HEK293 (cell line): ENCODE measurements around the gene ST6GAL1.

Experiments used
- CTCF ChIA-PET: fragments of 350-600 bp; formaldehyde crosslinking; extraction: SDS; loops from one replicate; lab custom pipeline; 2021; ENCODE audit warnings: antibody characterized with exemption; lab: Yijun Ruan, JAX
- POLR2A ChIA-PET: fragments of 300-600 bp; formaldehyde crosslinking; extraction: SDS; loops from one replicate; lab custom pipeline; 2020; ENCODE audit warnings: antibody characterized with exemption, inconsistent platforms; lab: Yijun Ruan, JAX
- H3K27ac ChIP-seq: fragments of 200-500 bp; sonication (Bioruptor generic); 2 replicates; pipeline ENCODE4 v1.5.1; 2014; ENCODE audit warnings: low read depth, low read length, control low read depth, inconsistent platforms; ENCODE audit errors: extremely low read depth
- H3K36me3 ChIP-seq, 2 experiments: fragments of 200-500 bp in 1 of 2; sonication (Bioruptor generic) in 1 of 2; 1 replicate in 1 of 2; 2 replicates in 1 of 2; pipeline ENCODE4 v1.5.1; 2014 to 2017; ENCODE audit warnings: inconsistent platforms in 2 of 2, low read length in 2 of 2; ENCODE audit not compliant: control insufficient read depth in 2 of 2, insufficient read depth in 1 of 2
- H3K4me1 ChIP-seq: fragments of 200-500 bp; sonication (Bioruptor generic); 2 replicates; pipeline ENCODE4 v1.5.1; 2014; ENCODE audit warnings: mild to moderate bottlenecking, low read length, inconsistent platforms; ENCODE audit not compliant: control insufficient read depth, insufficient read depth
- H3K4me3 ChIP-seq: 2 replicates; pipeline ENCODE4 v1.5.1; 2011; ENCODE audit warnings: low read depth, mild to moderate bottlenecking, control low read depth, low read length, moderate library complexity
- H3K9me3 ChIP-seq: fragments of 200-500 bp; sonication (Bioruptor generic); 2 replicates; pipeline ENCODE4 v1.5.1; 2014; ENCODE audit warnings: low read depth, low read length, inconsistent platforms; ENCODE audit not compliant: control insufficient read depth, insufficient read depth
- BCL11A ChIP-seq: fragments of 450-650 bp; formaldehyde crosslinking; IDR thresholded peaks from 2 replicates; pipeline ENCODE4 v1.5.1; 2016; ENCODE audit warnings: low read depth, missing biosample characterization, missing genetic modification characterization
- GFI1B ChIP-seq: fragments of 450-650 bp; formaldehyde crosslinking; IDR thresholded peaks from 2 replicates; pipeline ENCODE4 v1.5.1; 2016; ENCODE audit warnings: missing biosample characterization, missing genetic modification characterization
- KLF1 ChIP-seq: fragments of 450-650 bp; formaldehyde crosslinking; IDR thresholded peaks from 2 replicates; pipeline ENCODE4 v1.5.1; 2016; ENCODE audit warnings: missing biosample characterization, missing genetic modification characterization
- REPIN1 ChIP-seq: fragments of 450-650 bp; formaldehyde crosslinking; IDR thresholded peaks from 2 replicates; pipeline ENCODE4 v1.5.1; 2017; ENCODE audit warnings: missing biosample characterization, missing genetic modification characterization, low read depth
- SP2 ChIP-seq: fragments of 450-650 bp; formaldehyde crosslinking; IDR thresholded peaks from 2 replicates; pipeline ENCODE4 v1.5.1; 2016; ENCODE audit warnings: missing biosample characterization, missing genetic modification characterization
- SP3 ChIP-seq: fragments of 450-650 bp; formaldehyde crosslinking; IDR thresholded peaks from 2 replicates; pipeline ENCODE4 v1.5.1; 2016; ENCODE audit warnings: missing biosample characterization, missing genetic modification characterization
- TRIM28 ChIP-seq: IDR thresholded peaks from 2 replicates; pipeline ENCODE4 v1.6.1; 2011; ENCODE audit warnings: low read length, control low read depth, borderline replicate concordance
- ZFHX2 ChIP-seq: fragments of 450-650 bp; formaldehyde crosslinking; conservative IDR thresholded peaks from 2 replicates; pipeline ENCODE4 v1.5.1; 2016; ENCODE audit warnings: missing biosample characterization, missing genetic modification characterization
- ZIC2 ChIP-seq: fragments of 450-650 bp; formaldehyde crosslinking; IDR thresholded peaks from 2 replicates; pipeline ENCODE4 v1.5.1; 2016; ENCODE audit warnings: missing biosample characterization, missing genetic modification characterization
- ZNF146 ChIP-seq: fragments of 450-650 bp; formaldehyde crosslinking; IDR thresholded peaks from 2 replicates; pipeline ENCODE4 v1.5.1; 2016; ENCODE audit warnings: missing biosample characterization, missing genetic modification characterization
- ZNF19 ChIP-seq: fragments of 450-650 bp; formaldehyde crosslinking; IDR thresholded peaks from 2 replicates; pipeline ENCODE4; 2016; ENCODE audit warnings: missing biosample characterization, missing genetic modification characterization, low read depth
- ZNF2 ChIP-seq: fragments of 450-650 bp; formaldehyde crosslinking; IDR thresholded peaks from 2 replicates; pipeline ENCODE4 v1.5.1; 2016; ENCODE audit warnings: missing biosample characterization, missing genetic modification characterization
- ZNF266 ChIP-seq: fragments of 450-650 bp; formaldehyde crosslinking; IDR thresholded peaks from 2 replicates; pipeline ENCODE4 v1.5.1; 2016; ENCODE audit warnings: missing biosample characterization, missing genetic modification characterization, low read depth
- ZNF404 ChIP-seq: fragments of 450-650 bp; formaldehyde crosslinking; IDR thresholded peaks from 2 replicates; pipeline ENCODE4 v1.5.1; 2017; ENCODE audit warnings: missing biosample characterization, missing genetic modification characterization
- ZNF426 ChIP-seq: fragments of 450-650 bp; formaldehyde crosslinking; IDR thresholded peaks from 2 replicates; pipeline ENCODE4 v1.5.1; 2017; ENCODE audit warnings: missing biosample characterization, missing genetic modification characterization, mild to moderate bottlenecking, inconsistent platforms, moderate library complexity
- ZNF473 ChIP-seq: fragments of 450-650 bp; formaldehyde crosslinking; IDR thresholded peaks from 2 replicates; pipeline ENCODE4 v1.5.1; 2017; ENCODE audit warnings: missing biosample characterization, missing genetic modification characterization
- ZNF488 ChIP-seq: fragments of 450-650 bp; formaldehyde crosslinking; IDR thresholded peaks from 2 replicates; pipeline ENCODE4 v1.5.1; 2016; ENCODE audit warnings: missing biosample characterization, missing genetic modification characterization
- ZNF544 ChIP-seq: fragments of 450-650 bp; formaldehyde crosslinking; IDR thresholded peaks from 2 replicates; pipeline ENCODE4 v1.5.0; 2017; ENCODE audit warnings: missing biosample characterization, missing genetic modification characterization
- ZNF792 ChIP-seq: fragments of 450-650 bp; formaldehyde crosslinking; IDR thresholded peaks from 2 replicates; pipeline ENCODE4 v1.5.1; 2016; ENCODE audit warnings: missing biosample characterization, missing genetic modification characterization
- ZSCAN16 ChIP-seq: fragments of 450-650 bp; formaldehyde crosslinking; IDR thresholded peaks from 2 replicates; pipeline ENCODE4 v1.5.1; 2016; ENCODE audit warnings: missing biosample characterization, missing genetic modification characterization
- TF ChIP-seq, protein P1 (sequence below): fragments of 450-650 bp; formaldehyde crosslinking; IDR thresholded peaks from 2 replicates; pipeline ENCODE4 v1.5.1; 2016; ENCODE audit warnings: missing biosample characterization, missing genetic modification characterization
- TF ChIP-seq, protein P2 (sequence below): fragments of 450-650 bp; formaldehyde crosslinking; IDR thresholded peaks from 2 replicates; pipeline ENCODE4 v1.5.1; 2016; ENCODE audit warnings: missing biosample characterization, missing genetic modification characterization

The ST6GAL1 gene

DNA sequence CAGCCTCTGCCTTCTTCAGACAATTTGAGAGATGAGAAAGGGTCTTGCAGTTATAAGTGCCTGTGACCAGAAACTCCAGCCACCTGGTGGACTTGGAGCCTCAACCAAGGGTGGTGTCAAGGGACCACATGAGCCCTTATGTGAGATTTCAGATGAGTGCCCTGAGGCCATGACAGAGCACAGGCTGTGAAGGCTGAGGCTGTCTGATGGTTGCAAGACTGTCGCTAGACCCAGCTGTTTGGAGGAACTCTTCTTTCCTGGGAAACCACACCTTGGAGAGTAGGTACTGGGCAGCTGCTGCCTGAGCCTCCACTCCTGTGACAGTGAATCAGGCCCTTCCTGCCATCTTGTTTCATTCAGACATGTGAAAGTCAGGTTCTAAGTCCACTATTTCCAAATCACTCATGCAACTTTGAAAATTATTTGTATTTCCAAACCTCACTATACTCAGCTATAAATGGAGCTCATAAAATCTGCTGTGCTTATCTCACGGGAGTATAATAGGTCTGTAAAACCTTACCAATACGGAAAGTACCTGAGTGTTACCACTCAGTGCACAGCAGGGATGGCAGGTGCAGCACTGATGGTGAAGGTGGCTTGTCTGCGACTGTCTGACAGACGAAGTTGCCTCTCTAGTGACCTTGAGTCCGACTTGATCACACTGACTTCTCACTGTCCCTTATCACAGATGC lies 109.5 kb downstream of the ST6GAL1 start:
- ChIA-PET POLR2A (no interaction called here), CTCF (no interaction called here)
- Histone ChIP-seq H3K9me3 (no peaks in the 10 kb centered on the region), H3K27ac (no peak overlapping the region)
- no peak for TF ChIP-seq ZFHX2 (tag by site-specific recombination)
- TF ChIP-seq ZNF2: no peak
- TF ChIP-seq BCL11A (tag by site-specific recombination): no peak
- TF ChIP-seq ZNF404 (tag by site-specific recombination): no peak
- no peak for TF ChIP-seq ZNF266 (tag by site-specific recombination)
- TF ChIP-seq ZNF146 (tag by site-specific recombination): no peak
- TF ChIP-seq ZNF19 (tag by site-specific recombination): no peak
- TF ChIP-seq TRIM28: no peak
- TF ChIP-seq ZNF473 (tag by site-specific recombination): no peak
- TF ChIP-seq SP2 (tag by site-specific recombination): no peak
- no peak for TF ChIP-seq ZNF792 (tag by site-specific recombination)
- no peak for TF ChIP-seq ZNF426 (tag by site-specific recombination)
- no peak for TF ChIP-seq ZIC2
- TF ChIP-seq, all 188 proteins: peak for 0
- no peaks in the 10 kb centered on the region for H3K4me1 ChIP-seq
- H3K4me3 ChIP-seq: no peak overlapping the region
- H3K36me3 ChIP-seq: peaks cover 0 to 3% of the 10 kb centered on the region in 2 experiments; a peak in 1 of 3 replicates

- no peak overlapping the region for H3K27ac ChIP-seq
- no peak overlapping the region for H3K4me3 ChIP-seq
- no peaks in the 10 kb centered on the region for H3K4me1 ChIP-seq
- TF ChIP-seq ZNF544 (tag by site-specific recombination): no peak
- no peak for TF ChIP-seq ZNF488 (tag by site-specific recombination)
- TF ChIP-seq, protein P1, sequence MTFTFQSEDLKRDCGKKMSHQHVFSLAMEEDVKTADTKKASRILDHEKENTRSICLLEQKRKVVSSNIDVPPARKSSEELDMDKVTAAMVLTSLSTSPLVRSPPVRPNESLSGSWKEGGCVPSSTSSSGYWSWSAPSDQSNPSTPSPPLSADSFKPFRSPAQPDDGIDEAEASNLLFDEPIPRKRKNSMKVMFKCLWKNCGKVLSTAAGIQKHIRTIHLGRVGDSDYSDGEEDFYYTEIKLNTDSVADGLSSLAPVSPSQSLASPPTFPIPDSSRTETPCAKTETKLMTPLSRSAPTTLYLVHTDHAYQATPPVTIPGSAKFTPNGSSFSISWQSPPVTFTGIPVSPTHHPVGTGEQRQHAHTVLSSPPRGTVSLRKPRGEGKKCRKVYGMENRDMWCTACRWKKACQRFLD: no peak
- no peak for TF ChIP-seq ZSCAN16 (tag by site-specific recombination)
- TF ChIP-seq GFI1B (tag by site-specific recombination): no peak
- no peak for TF ChIP-seq SP3
- no peak for TF ChIP-seq KLF1 (tag by site-specific recombination)
- no peak for TF ChIP-seq REPIN1
- no peak for TF ChIP-seq ZNF792 (tag by site-specific recombination)
- TF ChIP-seq, protein P2, sequence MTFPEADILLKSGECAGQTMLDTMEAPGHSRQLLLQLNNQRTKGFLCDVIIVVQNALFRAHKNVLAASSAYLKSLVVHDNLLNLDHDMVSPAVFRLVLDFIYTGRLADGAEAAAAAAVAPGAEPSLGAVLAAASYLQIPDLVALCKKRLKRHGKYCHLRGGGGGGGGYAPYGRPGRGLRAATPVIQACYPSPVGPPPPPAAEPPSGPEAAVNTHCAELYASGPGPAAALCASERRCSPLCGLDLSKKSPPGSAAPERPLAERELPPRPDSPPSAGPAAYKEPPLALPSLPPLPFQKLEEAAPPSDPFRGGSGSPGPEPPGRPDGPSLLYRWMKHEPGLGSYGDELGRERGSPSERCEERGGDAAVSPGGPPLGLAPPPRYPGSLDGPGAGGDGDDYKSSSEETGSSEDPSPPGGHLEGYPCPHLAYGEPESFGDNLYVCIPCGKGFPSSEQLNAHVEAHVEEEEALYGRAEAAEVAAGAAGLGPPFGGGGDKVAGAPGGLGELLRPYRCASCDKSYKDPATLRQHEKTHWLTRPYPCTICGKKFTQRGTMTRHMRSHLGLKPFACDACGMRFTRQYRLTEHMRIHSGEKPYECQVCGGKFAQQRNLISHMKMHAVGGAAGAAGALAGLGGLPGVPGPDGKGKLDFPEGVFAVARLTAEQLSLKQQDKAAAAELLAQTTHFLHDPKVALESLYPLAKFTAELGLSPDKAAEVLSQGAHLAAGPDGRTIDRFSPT (tag by site-specific recombination): no peak
- CTCF ChIA-PET: no interaction called here
- POLR2A ChIA-PET: no interaction called here
- peaks cover 0 to 3% of the 10 kb centered on the region in 2 experiments; a peak in 1 of 3 replicates for H3K36me3 ChIP-seq
- no peaks in the 10 kb centered on the region for H3K9me3 ChIP-seq
These were observed 110.4 kb downstream of the ST6GAL1 start for GRCh38 chr3:187040516-187041361.
